Measurements from ENCODE around the gene DOCK11.
A peak's percentile ranks its signal among the peaks of the same experiment; 100 is the strongest.
"Not testable (repeated sequence)": the region's sequence is repeated elsewhere in the genome, so short reads cannot be mapped to it uniquely, and the experiment has no call there.

DOCK11 gene

DNA sequence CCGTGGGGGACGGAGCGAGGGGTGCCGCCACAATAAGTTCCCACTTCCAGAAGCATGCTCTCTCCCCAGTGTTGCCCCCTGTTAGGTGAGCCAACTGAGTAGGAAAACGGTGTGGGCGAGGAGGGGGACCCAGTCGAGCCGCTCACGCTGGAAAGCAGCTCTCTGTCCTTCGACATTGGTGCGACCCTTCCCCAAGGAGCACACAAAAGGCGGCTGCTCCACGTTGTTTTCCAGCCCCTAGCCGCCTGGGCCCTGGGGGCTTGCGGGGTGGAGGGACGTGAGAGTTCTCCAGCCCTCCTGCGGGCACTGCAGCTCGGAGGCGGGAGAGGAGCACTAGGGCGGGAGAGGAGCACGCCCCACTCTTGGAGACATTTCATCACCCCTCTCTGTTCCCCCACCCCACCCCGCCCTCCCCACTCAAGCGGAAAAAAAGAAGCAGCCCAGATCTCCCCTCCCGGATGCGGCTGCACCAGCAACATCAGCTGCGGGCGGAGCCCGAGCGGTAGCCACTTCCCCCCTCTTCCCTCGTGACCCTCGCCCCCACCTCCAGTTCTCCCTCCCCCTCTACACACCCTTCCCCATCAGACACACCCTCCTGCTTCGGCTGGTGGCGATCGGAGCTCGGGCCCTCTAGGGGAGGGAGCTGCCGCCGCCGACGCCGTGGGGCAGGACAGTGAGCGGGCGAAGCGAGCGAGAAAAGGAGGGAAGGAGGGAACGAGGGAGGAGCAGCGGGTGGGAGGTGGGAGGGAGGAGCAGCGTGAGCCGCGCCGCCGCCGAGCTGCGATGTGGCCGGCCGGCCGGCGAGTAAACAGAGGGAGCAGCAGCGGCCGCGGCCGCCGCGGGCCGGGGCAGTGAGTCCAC is at the start of gene DOCK11:
Gene DOCK11 (plus strand): TSS at position 755 of the 861 bp plus-strand sequence. CDS start 157 bp downstream, outside the sequence.
- peak; percentile 80 for DNase-seq

DNA sequence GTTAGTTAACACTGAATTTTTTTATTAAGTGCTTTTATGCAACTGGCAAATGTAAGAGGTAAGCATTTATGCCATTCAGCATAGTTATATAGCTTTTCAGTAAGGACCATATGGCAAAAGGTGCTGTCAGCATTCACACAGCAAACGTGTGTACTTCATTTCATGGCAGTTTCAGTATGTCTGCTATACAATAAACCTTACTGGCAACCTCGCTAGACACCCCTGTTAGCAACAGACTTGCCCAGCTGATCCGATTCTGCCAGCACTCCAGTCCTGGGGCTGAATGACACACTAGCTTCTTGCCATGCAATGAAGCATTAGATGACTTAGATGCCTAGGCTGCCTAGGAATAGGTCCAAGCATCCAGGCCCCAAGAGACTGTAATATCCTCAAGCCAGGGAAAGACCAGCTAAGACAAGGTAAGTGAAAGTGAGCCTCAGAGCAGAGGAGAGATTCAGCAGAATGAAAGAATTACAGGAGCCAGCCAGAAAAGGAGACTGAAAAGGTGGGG is 47.3 kb upstream of the DOCK11 start:
- DNase-seq, result no peak

DNA sequence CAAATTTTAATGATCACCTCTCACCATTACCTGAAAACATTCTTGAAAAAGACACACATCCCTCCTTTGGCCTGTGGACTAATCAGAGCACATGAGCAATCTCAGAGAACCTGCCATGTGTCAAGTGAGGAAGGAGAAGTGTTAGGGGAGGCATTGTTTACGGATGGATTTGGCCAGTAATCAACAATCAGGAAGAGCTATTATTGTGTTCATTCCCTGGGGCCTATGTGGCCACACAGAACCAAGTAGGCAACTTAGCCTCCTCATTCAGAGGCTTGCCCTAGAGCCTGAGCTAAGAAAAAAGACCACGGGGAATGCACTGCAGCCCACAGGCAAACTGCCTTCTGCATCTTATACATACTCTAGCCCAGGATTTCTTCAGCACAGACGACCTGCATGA is 40.6 kb upstream of the DOCK11 start:
- DNase-seq, result no peak

DNA sequence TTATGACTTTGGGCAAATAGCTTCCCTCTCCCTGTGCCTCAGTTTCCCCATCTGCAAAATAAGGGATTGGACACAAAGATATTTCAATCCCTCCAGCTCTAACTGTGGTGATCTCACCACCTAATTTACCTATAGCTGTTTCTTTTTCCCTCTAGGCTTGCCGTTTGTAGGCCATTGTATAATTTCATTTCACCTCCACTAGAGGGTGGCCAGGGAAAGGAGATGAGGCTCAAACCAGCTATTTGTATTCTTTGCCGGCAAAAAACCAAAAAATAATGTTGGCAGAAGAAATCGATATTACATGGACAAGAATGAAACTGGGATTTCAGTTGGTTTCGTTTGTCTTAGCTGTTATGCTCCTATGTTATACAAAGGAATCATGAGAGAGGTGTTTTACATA is 36.1 kb upstream of the DOCK11 start:
- no peak for DNase-seq

DNA sequence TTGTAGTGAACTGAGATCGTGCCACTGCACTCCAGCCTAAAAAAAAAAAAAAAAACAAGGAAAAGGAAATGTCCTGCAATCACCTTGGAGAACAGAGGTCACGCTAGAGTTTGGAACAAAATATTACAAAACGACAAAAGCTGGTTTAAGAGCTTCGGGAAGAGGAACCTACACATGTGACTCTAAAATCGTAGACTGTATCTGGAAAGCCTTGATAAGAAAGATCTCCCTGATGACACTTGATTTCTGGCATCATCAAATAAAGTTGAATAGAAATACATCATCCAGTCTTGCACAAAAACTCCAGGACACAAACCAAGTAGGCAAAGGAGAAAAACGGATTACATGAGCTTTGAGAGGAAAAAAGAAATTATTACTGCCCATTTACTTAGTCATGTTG is 31.1 kb upstream of the DOCK11 start:
- no peak for DNase-seq

DNA sequence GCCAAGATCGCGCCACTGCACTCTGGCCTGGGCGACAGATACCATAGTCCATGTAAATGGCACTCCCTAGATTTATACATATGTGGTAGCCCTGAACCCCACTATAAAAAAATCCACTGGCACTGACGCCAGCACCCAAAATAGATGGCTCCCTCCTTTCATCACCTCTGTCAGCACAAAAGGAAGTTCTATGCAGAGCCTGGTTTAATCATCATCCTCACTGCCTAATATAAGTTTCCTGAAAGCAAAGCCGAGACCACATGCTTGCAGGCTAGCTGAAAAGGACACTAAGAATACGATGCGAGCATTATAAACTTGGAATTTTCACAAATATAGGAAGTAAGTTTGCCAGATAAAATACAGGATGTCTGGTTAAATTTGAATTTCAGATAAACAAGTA is 27.5 kb upstream of the DOCK11 start:
- DNase-seq, result no peak

DNA sequence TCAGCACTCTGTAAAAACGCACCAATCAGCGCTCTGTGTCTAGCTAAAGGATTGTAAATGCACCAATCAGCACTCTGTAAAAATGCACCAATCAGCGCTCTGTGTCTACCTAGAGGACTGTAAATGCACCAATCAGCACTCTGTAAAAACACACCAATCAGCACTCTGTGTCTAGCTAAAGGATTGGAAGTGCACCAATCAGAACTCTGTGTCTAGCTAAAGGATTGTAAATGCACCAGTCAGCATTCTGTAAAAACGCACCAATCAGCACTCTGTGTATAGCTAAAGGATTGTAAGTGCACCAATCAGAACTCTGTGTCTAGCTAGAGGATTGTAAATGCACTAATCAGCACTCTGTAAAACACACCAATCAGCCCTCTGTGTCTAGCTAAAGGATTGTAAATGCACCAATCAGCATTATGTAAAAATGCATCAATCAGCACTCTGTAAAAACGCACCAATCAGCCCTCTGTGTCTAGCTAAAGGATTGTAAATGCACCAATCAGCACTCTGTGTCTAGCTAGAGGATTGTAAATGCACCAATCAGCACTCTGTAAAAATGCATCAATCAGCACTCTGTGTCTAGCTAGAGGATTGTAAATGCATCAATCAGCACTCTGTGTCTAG is 24.8 kb upstream of the DOCK11 start:
- DNase-seq, result not testable (repeated sequence)

DNA sequence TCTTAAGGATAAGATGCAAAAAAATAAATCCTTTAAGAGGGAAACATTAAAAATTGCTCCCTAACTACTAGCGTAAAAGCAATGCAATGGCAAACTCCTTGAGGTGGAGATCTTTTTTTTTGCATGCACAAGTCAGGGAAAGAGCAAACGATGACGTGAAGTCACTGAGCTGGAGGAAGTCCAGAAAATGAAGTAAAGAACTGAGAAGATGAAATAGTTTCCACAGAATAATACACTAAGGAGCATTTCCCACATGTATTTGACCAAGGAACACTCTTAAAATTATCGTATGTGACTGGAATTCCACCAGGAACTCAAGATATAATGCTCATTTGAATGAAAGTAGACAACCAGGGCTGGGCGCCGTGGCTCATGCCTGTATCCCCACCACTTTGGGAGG is 21.0 kb upstream of the DOCK11 start:
- DNase-seq, result no peak

DNA sequence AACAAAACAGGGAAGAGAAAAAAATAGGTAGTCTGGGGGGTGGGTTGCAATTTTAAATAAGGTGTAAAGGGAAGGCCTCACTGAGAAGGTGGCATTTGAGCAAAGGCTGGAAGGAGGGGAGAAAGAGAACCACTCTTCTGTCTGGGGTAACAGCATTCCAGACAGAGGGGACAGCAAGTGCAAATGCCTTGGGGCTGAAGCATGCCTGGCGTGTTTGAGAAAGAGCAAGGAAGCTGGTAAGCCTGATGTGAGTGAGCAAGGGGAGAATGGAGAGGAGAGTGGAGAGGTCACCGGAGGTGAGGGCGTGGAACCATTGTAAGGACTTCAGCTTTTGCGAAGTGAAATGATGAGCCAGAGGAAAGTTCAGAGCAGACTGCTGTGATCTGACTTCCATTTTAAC is 19.7 kb upstream of the DOCK11 start:
- no peak for DNase-seq

DNA sequence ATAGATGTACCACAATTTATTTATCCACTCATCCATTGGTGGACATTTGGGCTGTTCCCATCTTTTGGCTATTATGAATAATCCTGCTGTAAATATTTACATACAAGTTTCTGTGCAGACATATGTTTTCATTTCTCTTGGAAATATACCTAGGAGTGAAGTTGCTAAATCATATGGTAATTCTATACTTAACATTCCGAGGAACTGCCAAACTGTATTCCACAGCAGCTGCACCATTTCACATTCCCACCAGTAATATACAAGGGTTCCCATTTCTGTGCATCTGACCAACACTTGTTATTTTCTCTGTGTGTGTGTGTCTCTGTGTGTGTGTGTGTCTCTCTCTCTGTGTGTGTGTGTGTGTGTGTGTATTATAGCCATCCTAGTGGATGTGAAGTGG is 15.4 kb upstream of the DOCK11 start:
- no peak for DNase-seq

DNA sequence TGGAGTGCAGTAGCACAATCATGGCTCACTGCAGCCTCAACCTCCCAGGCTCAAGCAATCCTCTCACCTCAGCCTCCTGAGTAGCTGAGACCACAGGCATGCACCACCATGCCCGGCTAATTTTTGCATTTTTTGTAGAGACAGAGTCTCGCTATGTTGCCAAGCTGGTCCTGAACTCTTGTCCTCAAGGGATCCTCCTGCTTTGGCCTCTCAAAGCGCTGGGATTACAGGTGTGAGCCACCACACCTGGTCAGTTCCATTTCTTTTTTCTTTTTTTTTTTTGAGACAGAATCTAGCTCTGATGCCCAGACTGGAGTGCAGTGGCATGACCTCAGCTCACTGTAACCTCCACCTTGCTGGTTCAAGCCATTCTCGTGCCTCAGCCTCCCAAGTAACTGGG is 13.2 kb upstream of the DOCK11 start:
- not testable (repeated sequence) for DNase-seq

DNA sequence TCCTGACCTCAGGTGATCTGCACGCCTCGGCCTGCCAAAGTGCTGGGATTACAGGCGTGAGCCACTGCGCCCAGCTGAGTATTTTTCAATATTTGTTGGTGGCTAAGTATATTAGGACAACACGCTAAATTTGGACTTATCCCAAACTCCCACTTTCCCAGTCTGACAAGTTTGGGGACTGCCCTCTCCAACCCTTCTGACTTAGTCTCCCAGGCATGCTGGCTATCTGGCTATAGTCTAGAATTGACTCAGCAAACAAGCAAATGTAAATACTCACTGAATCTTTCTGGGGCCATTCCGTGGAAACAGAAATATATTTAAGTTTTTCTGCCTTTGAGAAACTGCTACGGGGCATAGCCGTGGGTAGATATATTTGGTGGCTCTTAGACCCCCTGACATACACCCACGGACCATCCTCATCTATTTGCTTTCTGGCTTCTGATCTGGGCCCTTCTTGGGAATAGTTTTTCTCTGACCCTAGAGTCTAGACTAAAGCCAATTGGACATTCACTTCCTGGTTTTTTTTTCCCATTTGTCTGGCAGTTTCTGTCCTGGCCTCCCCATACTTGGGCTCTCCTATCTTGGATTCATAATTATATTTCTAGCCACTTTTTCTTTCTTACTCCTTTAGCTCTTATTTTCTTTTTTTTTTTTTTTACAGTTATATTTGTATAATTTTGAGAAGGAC is 11.3 kb upstream of the DOCK11 start:
- no peak for DNase-seq

DNA sequence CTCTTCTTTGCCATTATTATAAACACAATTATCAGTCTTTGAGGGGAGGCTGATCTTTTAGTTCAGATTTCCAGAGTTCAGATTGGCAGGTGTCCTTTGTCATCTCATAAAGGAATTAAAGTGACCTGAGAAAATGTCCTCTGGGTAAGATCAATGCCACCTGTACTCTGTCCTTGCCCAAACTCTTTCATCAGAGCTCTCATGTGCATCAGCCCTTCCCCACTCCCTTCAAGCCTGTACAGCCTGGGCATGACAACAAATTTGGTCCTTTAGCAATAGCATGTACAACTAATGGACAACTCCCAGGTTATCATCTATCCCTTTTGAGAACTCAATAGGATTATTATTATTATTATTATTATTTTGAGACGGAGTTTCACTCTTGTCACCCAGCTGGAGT is 8.9 kb upstream of the DOCK11 start:
- DNase-seq, result not testable (repeated sequence)

DNA sequence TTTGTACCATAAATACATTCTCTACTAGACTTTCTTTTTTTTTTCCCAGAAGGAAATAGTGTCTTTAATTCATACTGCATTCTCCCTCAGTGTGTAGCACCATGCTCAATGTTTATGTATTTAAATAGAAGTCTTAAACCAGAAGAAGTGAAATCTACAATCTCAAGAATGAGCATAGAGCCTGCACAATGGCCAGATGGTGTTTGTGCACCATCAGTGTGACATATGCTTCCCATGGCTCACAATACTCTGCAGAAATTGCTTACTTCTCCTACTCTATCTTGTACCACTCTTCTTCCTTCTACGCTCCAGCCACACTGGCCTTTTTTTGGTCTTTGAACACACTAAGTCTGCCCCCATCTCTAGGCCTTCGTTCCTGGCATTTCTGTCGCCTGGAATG is 2.6 kb upstream of the DOCK11 start:
- DNase-seq, result no peak

DNA sequence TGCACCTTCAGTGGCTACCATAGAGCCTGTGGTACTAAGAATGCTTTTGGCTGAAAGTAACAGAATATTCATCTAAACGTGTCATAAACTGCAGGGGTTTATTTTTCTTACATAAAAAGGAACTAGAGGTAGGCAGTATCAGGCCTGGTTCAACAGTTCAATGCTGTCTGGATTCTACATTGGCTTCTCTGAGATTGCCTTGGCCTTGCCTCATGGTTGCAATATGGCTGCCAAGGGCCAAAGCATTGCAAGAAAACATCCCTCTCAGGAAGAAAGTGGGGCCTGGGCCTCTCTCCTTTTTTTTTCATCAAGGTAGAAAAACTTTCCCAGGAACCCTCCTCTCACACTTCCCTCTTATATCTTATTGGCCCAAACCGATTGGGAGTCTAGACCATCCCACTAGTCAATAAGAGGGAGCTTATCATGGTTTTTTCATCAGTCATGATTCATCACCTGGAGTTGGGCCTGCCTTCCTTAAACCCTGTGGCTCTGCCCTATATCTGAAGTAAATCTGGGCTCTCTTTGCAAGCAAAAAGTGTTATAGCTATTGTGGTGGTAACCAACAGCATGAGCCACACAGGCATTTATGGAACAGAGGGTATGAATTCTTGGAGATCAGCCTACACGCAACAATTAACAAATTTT is 1.8 kb upstream of the DOCK11 start:
- DNase-seq, result no peak

DNA sequence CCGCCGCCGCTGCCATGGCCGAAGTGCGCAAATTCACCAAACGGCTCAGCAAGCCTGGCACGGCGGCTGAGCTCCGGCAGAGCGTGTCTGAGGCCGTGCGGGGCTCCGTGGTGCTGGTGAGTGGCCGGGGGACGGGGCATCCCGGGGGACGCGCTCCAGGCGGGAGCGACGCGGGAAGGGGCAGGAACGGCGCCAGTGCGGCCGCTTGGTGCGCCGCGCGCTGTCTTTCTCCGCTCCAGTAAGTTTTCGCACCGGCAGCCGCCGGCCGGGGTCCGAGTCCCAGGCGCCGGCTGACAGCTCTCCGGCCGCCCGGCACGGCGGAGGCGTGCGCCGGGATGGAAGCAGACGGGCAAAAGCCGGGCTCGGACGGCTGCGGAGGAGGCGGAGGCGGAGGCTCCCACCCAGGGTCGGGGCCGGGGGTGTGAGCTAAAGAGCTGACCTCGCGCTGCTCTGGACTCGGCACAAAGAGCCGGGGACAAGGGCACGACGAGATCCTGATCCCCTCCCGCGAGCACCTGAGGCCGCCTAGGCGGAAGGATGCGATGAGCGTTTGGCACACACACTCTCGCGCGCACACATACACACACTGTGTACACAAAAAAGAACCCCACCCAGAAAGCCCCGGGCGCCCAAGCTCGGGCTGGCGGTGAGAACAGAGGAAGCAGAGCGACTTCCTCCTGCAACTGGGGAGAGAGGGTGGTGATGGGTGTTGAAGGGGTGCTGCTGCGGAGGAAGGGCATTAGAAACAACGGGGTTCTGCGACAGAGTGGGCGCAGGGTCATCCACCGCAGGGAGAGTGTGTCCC is 545 bp downstream of the DOCK11 start:
- no peak for DNase-seq

DNA sequence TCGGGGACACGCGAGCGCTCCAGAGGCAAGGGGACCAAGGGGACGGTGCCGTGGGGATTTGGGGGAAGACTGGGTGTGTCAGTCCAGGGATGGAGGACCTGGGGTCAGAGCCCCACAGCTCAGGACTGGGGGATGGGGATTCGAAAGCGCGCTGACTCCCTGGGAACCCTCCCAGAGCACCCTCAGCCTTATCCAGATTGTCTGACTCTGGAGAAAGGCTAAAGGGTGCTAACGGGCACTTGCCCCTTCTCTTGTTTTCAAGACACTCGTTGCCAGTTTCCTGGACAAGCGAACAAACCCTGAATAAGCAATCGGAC is 1.1 kb downstream of the DOCK11 start:
- DNase-seq, result no peak

DNA sequence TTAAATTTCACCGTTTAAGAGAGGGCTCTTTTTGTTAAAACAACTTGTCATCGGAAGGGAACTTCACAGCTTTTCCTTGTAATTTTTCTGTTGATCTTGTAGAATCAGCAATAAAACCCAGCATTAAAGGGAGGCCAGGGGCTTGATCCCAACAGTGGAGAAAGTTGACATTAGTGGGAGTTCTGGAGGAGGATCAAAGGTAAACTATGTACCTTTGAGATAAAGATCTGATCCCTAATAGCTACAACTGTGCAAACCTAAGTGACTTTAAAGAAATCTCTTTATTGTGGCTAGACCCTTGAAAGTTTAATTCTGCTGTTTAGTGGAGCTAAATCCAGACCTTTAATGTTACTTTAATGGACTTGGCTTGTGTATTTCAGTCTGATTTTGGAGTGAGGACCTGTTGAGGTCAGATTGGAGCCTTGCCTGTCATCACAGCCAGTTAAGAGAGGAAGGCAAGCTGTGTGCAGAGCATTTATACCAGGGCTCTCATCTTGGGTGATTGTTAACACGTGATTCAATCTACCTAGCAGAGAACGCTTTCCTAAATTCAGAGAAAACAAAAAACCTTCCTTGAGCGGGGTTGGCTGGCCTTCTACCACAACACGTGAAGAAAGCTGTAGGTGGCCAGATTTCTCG is 1.7 kb downstream of the DOCK11 start:
- DNase-seq, result no peak

DNA sequence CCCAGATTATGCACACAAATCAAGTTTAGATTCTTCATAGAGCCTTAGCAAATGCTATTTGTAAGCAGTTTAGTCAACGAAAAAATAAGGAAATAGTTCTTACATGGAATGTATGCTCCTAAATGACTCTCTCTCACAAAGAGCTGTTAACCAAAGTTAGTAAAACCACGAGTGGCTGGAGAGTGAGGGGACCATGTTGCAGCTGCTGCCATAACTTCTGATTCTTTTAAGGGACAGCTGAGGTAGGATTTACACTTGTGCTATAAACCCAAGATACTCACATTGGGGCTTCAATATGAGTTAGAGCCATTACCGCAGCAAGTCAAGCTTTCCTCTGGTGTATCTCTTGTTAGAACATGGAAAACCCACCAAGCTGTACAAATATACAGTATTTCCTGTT is 2.7 kb downstream of the DOCK11 start:
- DNase-seq, result no peak

DNA sequence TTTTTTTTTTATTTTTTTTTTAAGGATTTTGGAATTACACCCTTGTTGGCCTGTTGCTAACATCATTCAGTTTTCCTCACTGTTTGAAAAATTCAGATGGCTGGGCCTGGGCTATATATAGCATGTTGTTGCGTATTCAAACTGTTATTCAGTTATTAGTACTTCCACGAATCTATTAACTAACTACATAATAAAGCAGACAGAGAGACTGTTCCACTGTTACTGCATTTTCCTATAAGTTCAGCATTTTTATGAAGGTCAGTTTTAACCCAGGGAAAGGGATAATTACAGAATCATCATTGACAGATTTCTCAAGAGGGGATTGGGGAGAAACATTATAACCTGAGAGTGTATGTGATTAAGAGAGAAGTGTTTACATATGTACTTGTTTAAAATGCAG is 3.1 kb downstream of the DOCK11 start:
- DNase-seq, result no peak

DNA sequence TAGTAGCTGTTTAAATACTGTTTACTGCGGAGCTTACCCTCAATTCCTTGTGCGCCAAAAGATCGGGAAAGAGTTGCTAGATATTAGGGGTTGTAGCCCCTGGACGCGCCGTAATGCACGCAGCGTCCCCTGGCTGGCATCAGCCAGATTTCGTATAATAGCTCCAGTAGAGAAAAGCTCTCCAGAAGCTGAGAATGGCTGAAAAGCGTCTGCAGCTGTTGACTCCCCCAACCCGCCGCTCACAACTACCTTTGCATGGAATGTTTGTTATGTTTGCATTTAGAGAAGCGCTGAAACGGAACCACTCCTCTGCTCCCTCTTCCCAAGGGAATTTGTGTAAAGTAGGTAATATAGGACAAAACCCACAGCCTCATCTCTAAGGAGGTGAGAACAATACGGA is 3.7 kb downstream of the DOCK11 start:
- no peak for DNase-seq

All from right forelimb (tissue), 1 donor.